ENCODE data around the gene TRAF4.

Gene TRAF4

DNA sequence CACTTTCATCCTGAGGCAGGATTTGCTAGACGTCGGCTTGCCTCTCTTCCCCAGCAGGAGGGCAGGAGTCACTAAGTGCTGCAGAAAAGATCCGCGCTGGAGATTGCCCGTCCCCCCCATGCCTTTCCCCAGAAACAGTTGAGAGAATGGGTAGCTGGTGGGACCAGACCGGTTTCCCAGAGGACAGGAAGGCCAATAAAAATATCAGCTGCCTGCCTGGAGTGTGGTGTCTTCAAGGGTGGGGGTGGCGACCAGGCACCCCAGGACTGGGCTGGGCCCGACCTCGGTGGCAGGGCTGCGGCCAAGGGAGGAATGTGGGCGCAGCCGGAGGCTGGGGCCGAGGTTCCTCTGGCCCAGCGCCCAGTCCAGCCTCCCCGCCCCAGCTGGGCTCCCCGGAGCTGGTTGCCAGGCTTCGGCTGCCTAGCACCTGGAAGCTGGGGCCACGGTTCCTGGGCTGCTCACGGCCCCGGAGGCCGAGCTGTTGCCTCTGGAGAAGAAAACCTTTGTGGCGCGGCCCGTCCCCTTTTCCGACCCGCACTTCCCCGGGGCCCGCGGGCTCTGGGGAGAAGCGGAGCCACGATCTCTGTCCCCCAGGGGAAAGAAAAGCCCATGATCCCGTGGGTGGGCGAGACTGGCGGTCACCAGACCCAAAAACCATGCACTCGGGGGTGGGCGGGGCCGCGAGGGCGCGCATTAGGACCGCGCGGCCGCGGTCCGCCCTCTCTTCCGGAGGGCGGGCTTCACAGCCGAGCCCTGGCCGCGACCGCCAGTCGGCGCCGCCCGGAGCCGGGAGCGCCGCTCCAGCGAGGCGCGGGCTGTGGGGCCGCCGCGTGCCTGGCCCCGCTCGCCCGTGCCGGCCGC, at the start of gene TRAF4:
Gene TRAF4 (plus strand): TSS at position 769 of the 861 bp plus-strand sequence. CDS start 102 bp downstream, outside the sequence.
- DNase-seq: peak; percentile 80

DNA sequence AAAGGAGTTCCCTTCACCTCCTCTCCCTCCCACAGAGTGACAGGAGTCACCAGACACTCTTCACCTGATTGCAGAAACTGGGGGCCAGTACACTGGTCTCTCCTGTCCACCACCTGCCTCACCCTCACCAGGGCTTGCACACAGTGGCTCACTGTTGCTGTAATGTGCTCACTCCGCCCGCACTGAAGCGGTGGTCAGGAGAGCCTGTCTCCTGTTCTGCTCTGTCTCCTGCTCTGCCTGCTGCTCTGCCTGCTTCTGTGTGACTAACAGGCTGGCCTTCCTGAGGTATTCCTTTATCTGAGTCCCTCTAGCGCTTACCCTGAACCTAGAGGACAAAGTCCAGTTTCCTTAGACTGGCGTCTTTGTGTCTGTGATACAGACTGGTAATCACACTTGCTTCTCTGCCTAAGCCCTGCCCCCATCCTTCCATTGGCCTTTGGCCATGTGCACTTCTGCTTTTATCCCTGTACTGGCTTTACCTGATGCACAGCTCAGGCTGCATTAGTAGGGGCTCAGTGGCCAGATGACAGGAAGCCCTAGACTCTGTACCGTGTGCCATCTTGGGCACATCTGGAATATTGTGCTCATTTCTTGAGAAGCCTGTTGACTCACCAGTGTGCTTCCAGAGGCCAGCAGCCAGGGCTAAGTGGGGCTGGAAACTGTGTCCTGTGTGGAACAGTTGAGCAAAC, 45.4 kb upstream of the TRAF4 start:
- no peak for DNase-seq

- no peak for DNase-seq
These were observed 43.5 kb upstream of the TRAF4 start for GRCh38 chr17:28700278-28700677.

GRCh38 chr17:28700830-28701492, 42.9 kb upstream of the TRAF4 start:
- no peak for DNase-seq

DNA sequence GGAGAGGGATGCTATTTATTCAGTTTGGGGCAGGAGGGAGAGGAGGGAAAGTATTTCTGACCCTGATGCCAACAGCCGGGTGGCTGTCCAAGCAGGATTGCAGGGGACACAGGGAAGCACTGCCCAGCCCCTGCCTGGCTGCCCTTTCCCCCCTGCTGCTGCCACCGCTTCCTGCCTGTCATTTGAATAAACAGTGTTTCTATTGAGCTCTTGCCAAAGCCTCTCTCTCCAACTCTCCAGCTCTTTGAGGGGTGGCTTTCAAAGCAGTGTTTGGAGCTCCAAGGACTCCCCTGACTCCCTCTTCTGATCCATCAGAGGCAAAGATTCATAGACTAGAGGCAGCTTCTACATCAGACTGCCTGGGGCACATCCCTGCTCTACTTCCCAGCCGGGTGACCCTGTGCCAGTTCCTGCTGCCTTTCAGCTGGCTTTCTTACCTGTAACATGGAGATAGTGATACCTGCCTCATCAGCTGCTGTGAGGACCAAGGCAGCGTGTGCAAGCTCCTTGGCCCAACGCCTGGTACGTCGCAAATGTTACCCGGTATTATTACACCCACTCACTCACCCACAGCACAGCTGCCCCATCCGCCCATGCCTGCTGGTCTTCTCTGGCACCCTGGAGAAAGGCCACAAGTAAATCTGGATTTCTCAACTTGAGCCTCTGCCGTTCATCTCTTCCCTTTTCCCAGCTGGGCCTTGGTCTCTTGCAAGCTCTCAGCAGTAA, 41.6 kb upstream of the TRAF4 start:
- DNase-seq: no peak

DNA sequence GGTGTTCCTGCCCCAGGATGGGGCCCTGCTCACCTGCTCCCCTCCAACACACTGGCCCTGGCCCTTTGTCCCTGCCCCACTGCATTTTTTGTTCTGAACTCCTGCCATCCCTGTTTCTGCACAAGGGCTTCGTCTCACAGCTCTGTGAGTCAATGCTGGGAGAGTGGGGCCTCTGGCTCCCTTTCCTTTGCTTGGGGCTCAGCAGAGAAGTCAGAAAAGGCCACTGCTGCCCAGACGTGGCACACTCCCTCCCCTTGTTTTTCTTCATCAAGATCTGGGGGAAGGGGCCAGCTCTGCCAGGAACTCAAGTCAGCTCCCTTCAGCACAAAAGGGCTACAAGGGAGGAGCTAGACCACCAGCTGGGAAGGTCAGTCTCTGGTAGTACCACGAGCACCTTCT, 41.1 kb upstream of the TRAF4 start:
- no peak for DNase-seq

- DNase-seq: no peak
These were observed 40.1 kb upstream of the TRAF4 start for GRCh38 chr17:28703552-28704218.

DNA sequence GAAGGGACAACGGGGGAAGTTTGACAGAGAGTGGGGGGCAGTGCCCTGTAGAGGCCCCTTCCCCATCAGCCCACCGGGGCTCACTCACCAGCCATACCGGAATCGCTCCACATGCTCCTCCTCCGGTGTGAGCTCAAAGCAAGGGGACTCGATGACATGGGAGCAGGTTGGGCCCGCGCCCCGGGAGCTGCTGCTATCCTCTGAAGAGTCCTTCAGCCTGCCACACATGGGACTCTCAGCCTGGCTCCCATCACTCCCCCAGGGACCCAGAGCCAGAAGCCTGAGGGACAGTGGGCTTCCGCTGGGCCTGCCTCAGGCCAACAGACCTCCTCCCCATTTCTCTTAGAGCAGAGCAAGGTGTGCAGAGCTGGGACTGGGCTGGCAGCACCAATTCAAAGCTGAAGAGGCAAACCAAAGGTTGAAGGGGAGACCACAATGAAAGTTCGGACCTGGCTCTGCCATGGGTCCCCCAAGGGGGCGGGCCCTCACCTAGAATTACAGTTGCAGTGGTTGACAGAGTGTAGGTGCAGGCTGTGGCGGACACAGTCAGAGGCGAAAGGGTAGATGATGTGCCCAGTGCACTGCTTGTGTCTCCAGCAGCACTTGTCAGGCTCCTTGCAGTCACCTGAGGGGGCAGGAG, 39.5 kb upstream of the TRAF4 start:
- DNase-seq: no peak

GRCh38 chr17:28705074-28705659, 38.6 kb upstream of the TRAF4 start:
- no peak for DNase-seq

DNA sequence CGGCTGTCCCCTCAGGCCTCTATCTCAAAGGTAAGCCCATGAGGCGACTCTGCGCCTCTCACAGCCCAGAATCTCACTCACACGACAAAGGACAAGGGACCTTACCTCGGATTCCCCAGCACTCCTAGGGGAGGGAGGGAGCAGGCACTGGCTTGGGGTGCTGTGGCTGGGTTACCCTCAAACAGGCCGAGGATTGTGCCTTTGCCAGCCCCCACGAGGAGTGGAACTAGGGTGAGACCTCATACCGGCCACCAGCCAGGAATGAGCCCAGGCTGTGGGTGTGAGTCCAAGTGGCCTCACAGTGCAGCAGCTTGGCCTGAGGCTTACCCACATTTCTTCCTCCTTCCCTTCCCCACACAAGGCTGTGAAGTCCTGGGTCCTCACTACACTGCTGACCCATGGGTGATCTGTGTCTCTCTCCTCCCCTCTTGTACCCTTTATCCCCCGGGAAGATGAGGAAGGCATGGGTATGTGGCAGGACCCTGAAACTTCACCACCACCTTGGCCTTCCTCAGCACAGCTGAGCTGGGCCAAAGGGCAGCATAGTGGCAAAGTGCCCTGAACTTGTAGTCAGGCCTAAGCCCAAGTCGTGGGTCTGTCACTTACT, 38.0 kb upstream of the TRAF4 start:
- no peak for DNase-seq

GRCh38 chr17:28706471-28707338, 37.1 kb upstream of the TRAF4 start:
- no peak for DNase-seq

DNA sequence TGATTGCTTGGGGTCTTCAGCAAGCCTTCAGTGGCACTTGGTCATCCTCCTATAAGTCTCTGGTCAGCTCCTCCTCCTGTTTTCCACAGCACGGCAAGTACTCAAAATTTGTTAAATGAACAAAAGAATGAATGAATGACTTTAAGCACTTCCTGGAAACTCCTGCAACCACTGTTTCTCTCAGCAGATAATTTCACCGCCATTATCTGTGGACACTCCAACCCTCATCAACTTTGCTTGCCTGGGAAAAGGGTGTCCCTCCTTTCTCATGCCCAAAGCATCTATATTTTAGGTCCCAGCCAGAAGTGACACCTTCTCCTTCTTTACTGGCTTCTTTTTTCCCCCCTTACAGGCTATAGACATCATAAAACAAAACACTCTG, 36.5 kb upstream of the TRAF4 start:
- DNase-seq: no peak

DNA sequence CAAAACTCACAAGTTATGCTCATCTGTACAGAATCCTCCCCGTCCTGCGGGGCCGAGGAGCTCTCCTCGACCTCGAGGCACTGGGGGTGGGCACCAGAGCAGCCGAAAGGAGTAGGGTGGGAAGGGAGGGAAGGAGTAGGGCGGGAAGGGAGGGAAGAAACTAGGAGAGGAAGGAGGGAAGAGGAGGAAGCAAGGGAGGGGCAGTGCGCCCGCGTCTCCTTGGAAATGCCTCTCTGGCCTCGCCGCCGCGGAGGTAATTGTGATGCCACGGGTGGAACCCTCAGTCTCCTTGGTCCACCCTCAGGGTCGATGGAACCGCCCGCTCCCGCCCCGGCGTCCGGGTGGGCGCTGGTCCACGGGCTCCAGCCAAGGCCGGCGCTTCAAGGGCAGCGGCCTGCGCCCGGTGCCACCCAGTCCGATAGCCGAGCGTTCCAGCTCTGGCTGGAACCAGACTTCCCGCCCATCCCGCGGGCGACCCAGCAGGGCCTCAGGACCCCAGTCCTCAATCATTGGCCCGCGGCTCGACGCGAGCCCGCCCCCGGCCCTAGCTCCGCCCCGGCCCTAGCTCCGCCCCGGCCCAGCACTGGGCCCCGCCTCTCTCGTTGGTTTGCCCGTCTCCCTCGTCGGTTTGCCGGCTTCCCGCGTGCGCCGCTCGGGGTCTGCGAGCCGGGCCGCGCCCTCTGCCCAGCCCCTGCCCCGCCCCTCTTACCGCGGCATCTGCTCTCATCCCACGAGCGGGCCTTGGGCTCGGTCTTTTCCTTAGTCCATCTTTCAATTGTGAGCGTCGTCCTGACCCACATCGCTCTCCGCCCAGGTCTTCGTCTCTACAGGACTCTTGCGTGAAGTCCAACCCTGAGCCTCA, 32.7 kb upstream of the TRAF4 start:
- peak; percentile 92 for DNase-seq

DNA sequence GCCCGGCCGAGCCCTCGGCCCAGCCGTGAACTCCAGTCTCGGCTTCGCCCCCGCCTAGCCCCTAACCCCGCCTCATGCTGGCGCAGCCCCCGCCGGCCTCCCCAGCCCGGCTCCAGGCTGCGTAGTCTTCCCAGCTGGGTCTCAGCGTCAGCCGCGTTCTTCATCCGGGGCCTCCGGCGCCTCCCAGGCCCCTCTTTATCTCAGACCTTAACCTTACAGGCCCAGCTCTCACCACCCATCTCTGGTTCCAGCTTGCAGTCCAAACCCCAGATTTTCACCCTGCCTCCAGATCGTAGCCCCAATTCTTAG, 32.1 kb upstream of the TRAF4 start, which contains the start of gene PROCA1:
Gene PROCA1 (minus strand): TSS at position 166 of the 309 bp plus-strand sequence. CDS start 228 bp downstream, outside the sequence.
- DNase-seq: no peak

DNA sequence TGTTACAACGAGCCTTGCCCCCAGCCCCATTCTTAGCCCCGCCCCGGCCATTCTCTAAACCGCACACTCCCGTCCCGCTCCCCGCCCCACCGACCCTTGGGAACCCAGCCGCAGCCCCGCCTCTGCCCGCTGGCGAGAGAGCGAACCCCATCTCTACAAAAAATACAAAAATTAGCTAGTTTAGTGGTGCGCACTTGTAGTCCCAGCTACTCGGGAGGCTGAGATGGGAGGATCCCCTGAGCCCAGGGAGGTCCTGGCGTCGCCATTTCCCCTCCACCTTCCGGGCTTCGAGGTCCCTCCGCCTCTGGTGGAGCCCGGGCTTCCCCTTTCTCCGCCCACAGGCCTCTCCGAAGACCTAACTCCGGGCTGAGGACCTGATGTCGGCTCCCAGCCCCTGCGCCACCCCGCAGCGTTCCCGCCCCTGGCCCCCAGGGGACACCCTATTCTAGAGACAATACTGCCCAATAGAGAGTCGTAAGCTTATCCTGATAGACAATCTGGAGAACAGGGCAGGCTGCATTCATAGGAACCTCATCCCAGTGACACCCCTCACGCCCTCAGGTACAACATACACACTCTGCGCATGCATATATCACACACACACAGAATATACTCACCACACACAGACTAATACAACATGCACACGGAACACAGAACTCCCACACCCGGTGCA, 31.6 kb upstream of the TRAF4 start:
- DNase-seq: peak; percentile 73

DNA sequence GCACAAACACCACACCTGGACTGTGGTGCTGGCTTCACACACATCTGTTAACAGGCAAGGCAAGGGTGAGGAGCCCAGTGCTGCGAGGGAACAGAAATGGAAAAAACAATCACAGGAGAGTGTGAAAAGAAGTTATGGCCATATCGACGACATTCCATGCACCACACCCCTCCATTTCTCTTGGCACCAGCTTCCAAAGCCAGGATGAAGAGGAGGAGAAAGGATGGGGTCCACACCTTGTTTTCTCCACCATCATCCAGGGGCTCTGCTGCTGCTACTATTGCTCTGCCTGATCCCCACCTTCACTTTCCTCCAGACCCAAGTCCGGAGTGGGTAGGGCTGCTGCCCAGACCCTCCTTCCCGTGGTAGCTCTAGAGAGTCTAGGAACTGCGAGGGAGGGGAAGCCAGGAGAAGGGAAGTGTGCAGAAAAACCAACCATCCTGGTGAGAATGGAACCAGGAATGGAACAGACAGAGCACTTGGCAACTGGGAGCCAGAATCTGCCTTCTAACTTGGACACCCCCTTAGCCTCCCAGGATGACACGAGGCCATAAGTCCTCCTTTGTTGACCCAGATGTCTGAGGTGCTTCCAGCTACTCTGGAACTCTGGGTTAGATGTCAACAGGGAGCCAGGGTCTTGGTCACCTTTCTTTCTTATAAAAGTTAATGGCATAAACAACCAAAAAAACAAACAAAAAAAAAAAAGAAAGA, 31.0 kb upstream of the TRAF4 start:
- no peak for DNase-seq

DNA sequence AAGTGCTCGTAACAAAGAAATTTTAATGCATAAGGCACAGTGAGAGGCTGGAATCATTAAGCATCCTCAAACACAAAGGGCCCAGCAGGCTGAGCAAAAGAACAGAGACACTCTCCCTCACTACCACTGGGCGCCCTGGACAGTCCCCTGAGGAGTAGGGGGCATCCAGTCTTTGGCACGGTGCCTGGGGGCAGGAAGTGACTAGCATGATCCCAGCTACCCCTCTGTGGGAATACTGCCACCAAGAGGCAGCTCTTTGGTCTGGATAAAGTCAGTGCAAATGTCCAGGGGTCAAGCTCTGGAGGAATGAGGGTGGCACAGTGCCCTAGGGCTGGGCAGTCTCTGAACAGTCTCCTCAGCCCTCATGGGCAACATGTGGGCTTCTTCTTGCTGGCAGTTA, 29.5 kb upstream of the TRAF4 start:
- DNase-seq: no peak

DNA sequence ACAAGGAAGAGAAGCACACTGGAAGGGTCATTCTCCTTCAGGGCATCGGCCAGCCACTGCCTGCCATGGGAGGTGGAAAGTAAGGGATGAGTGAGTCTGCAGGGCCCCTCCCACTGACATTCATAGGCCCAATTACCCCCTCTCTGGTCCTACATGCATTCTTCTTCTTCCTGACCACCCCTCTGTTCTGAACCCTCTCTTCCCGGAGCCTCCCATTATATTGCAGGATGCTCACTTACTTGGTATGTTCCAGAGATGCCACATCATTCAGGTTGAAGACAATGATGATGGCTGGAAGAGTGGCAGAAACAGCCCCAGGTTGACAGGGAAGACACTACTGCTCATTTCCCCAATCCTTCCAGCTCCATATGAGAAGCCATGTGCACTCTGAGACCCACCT, 28.6 kb upstream of the TRAF4 start:
- no peak for DNase-seq

Data from activated naive CD4-positive, alpha-beta T cell treated with Interleukin-2 at 50 U/mL for 16 hours (primary cell).